B cell (primary cell): ENCODE results near the gene HAGHL. TPM values are rescaled to one million over a fixed set of nuclear protein-coding genes. Genes with fewer than 3 reads are reported as not detected.

Experiments
- ATAC-seq: fragments of 200-7000 bp; cut with Tn5 transposase; one replicate; pipeline ENCODE4 v1.10.0; 2021; ENCODE audit warnings: low read depth, mild to moderate bottlenecking, moderate number of reproducible peaks, moderate library complexity
- CTCF ChIA-PET: fragments of 350-600 bp; sonication (Branson Sonifier 250); formaldehyde crosslinking; loops from one replicate; lab custom pipeline; 2021; ENCODE audit warnings: antibody characterized with exemption, inconsistent platforms; lab: Charles Lee
- POLR2A ChIA-PET: fragments of 350-600 bp; sonication (Branson Sonifier 250); formaldehyde crosslinking; loops from one replicate; lab custom pipeline; 2021; ENCODE audit warnings: antibody characterized with exemption; lab: Charles Lee
- DNase-seq: peaks from one replicate; pipeline ENCODE4 v3.0.0; 2013
- H2AFZ ChIP-seq: 2 replicates; pipeline ENCODE4 v1.6.1; 2012; ENCODE audit warnings: mild to moderate bottlenecking, low read depth, low read length; ENCODE audit not compliant: insufficient read depth, poor library complexity, severe bottlenecking
- H3K27ac ChIP-seq, 2 donors: 1 replicate in 1 of 2; 2 replicates in 1 of 2; pipeline ENCODE4 v1.5.1; 2012 to 2013; ENCODE audit warnings: low read length in 2 of 2, mild to moderate bottlenecking in 2 of 2, moderate library complexity in 1 of 2
- H3K27me3 ChIP-seq, 4 experiments: fragments of 200-600 bp in 1 of 4; sonication (generic) in 1 of 4; replicated peaks in 1 of 4; 1 replicate in 2 of 4; 2 replicates in 2 of 4; pipeline versions ENCODE4 v1.6.1 to v1.7.0; 2013 to 2016; ENCODE audit warnings: low read length in 3 of 4, mild to moderate bottlenecking in 2 of 4, mixed read lengths in 1 of 4, moderate library complexity in 1 of 4; ENCODE audit not compliant: insufficient read depth in 4 of 4, control insufficient read depth in 3 of 4; ENCODE audit errors: control extremely low read depth in 1 of 4
- H3K36me3 ChIP-seq, 2 experiments: replicated peaks in 1 of 2; 1 replicate in 1 of 2; 2 replicates in 1 of 2; pipeline versions ENCODE4 v1.6.1 to v1.7.1; 2013; ENCODE audit warnings: low read length in 1 of 2; ENCODE audit not compliant: insufficient read depth in 2 of 2, control insufficient read depth in 1 of 2; ENCODE audit errors: control extremely low read depth in 1 of 2, extremely low read depth in 1 of 2
- H3K4me1 ChIP-seq, 2 donors: fragments of 200-600 bp in 1 of 2; sonication (generic) in 1 of 2; 1 replicate in 1 of 2; 2 replicates in 1 of 2; pipeline versions ENCODE4 v1.5.1 to v1.6.1; 2013 to 2017; ENCODE audit warnings: low read length in 2 of 2; ENCODE audit not compliant: control insufficient read depth in 2 of 2, insufficient read depth in 2 of 2
- H3K4me2 ChIP-seq: replicated peaks from 2 replicates; pipeline ENCODE3; 2012; ENCODE audit warnings: mild to moderate bottlenecking, low read depth, low read length; ENCODE audit not compliant: poor library complexity, severe bottlenecking
- H3K4me3 ChIP-seq, 5 experiments: fragments of 200-600 bp in 1 of 5; sonication (generic) in 1 of 5; 1 replicate in 3 of 5; 2 replicates in 2 of 5; pipeline versions ENCODE4 v1.5.1 to v1.7.0; 2011 to 2016; ENCODE audit warnings: low read length in 4 of 5, mild to moderate bottlenecking in 4 of 5, low read depth in 2 of 5, control low read depth in 1 of 5, moderate library complexity in 1 of 5; ENCODE audit not compliant: insufficient read depth in 1 of 5; ENCODE audit errors: control extremely low read depth in 1 of 5, extremely low read depth in 1 of 5
- H3K79me2 ChIP-seq: fragments of 200-600 bp; sonication (generic); one replicate; pipeline ENCODE4 v1.6.0; 2016; ENCODE audit warnings: low read length; ENCODE audit not compliant: control insufficient read depth, insufficient read depth
- H3K9ac ChIP-seq: fragments of 200-600 bp; sonication (generic); 2 replicates; pipeline ENCODE4 v1.6.1; 2017; ENCODE audit warnings: mild to moderate bottlenecking, low read length, moderate library complexity
- H3K9me3 ChIP-seq, 3 donors: one replicate each; pipeline versions ENCODE4 v1.6.1 to v1.7.1; 2013; ENCODE audit warnings: low read length in 2 of 3; ENCODE audit not compliant: control insufficient read depth in 2 of 3, insufficient read depth in 1 of 3; ENCODE audit errors: control extremely low read depth in 1 of 3
- H4K20me1 ChIP-seq: 2 replicates; pipeline ENCODE4 v1.6.0; 2012; ENCODE audit warnings: mild to moderate bottlenecking, low read length; ENCODE audit not compliant: insufficient read depth, control insufficient read depth, poor library complexity, severe bottlenecking
- H3K27ac Mint-ChIP-seq: one replicate; pipeline ENCODE4 v1.8.0; 2021; ENCODE audit warnings: mixed read lengths
- H3K27me3 Mint-ChIP-seq: one replicate; pipeline ENCODE4 v1.8.0; 2021; ENCODE audit warnings: mixed read lengths
- H3K4me1 Mint-ChIP-seq: one replicate; pipeline ENCODE4 v1.8.0; 2021; ENCODE audit warnings: mixed read lengths
- H3K4me3 Mint-ChIP-seq: one replicate; pipeline ENCODE4 v1.8.0; 2021; ENCODE audit warnings: mixed read lengths
- H3K9me3 Mint-ChIP-seq: one replicate; pipeline ENCODE4 v1.8.0; 2022; ENCODE audit warnings: mixed read lengths; ENCODE audit not compliant: insufficient read depth
- EZH2 ChIP-seq: IDR thresholded peaks from 2 replicates; pipeline ENCODE4 v1.6.1; 2012; ENCODE audit warnings: borderline replicate concordance, low read depth, mild to moderate bottlenecking, moderate library complexity, low read length; ENCODE audit not compliant: insufficient read depth, poor library complexity, severe bottlenecking
- WGBS: methylation state at CpG from one replicate; pipeline ENCODE4 v1.1.5; 2013; ENCODE audit warnings: missing lambda C conversion rate; ENCODE audit not compliant: insufficient coverage; 5-methylcytosine and 5-hydroxymethylcytosine counted together
- intact Hi-C: fragments of 100-400 bp; cut with micrococcal nuclease; formaldehyde crosslinking; loops from one replicate; pipeline ENCODE4 v1.10.0; 2022
- polyA plus RNA-seq: library from polyadenylated mRNA; depleted of rRNA; stranded (reverse); fragments of >200 nt; gene quantifications from 2 replicates; pipeline ENCODE4 v1.2.3, GENCODE V29; 2012
- total RNA-seq, 2 donors: library from RNA; stranded (reverse); fragments of 120-200 nt in 1 of 2; gene quantifications; 1 replicate in 1 of 2; 2 replicates in 1 of 2; pipeline versions ENCODE4 v1.2.3 to v1.2.4, GENCODE V29; 2013 to 2022
- TF ChIP-seq, protein P1 (sequence below): fragments of 200-600 bp; IDR thresholded peaks from one replicate; pipeline ENCODE4 v1.8.0; 2022; ENCODE audit warnings: antibody characterized with exemption, mild to moderate bottlenecking

Gene HAGHL
- total and polyA plus RNA-seq, 2 donors (not counting 1 experiment from before 2014, with no cell fraction given) = 32.3 to 87.1 TPM

DNA sequence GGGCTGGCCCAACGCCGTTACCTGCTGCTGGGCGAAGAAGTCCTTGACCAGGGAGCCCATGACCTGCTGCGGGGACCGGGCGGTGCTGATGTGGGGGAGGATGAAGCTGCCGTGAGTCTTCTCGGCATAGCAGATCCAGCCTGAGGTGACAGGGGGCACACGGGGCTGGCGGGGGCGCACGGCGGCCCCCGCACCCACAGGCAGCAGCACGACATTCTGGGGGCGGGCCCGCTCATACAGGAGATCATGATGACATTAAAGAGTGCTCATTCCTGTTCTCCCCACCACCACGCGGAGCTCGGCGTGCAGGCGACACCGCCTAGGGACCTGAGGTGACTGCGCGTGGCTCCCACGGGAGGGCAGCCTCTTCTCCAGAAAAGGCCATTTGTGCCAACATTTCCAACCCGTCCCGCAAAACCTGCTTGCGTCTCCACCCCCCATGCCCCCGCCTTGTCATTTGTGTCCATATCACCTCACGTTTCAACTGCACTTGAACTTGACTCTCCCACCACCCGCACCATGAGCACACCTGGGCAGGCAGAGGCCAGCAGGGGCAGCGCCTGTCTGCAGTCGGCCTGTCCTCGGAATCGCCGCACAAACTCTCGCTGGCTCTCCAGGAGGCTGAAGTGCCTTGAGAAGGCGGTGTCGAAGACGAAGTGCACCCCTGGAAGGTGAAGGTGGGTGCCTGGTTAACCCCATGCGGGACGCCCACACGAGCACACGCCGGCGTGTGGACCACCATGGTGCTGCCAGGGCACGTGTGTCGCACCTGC, 7.5 kb downstream of the HAGHL start:
- Histone ChIP-seq H3K36me3 (peaks cover 0 to 52% of the 10 kb centered on the region in 2 experiments), H3K4me1 (peaks cover 11 to 21% of the 10 kb centered on the region in 2 donors), H3K4me3 (no peak overlapping the region), H3K79me2 (peaks cover 2% of the 10 kb centered on the region), H3K27me3 (no peaks in the 10 kb centered on the region), H3K4me2 (no peak overlapping the region), H4K20me1 (peaks cover 4% of the 10 kb centered on the region), H3K27ac (no peak overlapping the region), H3K9me3 (no peaks in the 10 kb centered on the region), H2AFZ (no peak overlapping the region), H3K9ac (no peak overlapping the region)
- no peak overlapping the region for H3K27ac Mint-ChIP-seq
- peaks cover 12% of the 10 kb centered on the region for H3K4me1 Mint-ChIP-seq
- CTCF ChIA-PET = no interaction called here
- ATAC-seq (no peak), DNase-seq (no peak)
- H3K9me3 Mint-ChIP-seq = no peaks in the 10 kb centered on the region
- POLR2A ChIA-PET = interaction anchor here (1.7 kb wide), 1 partner anchor 13 kb away, joined by 5 read pairs; the partner anchor contains the start of gene ANTKMT
- no peak overlapping the region for H3K4me3 Mint-ChIP-seq
- H3K27me3 Mint-ChIP-seq = no peaks in the 10 kb centered on the region
- WGBS = 94% methylated on average over 49 of the region's 49 CpGs
- no peak for TF ChIP-seq EZH2
- TF ChIP-seq, protein P1, sequence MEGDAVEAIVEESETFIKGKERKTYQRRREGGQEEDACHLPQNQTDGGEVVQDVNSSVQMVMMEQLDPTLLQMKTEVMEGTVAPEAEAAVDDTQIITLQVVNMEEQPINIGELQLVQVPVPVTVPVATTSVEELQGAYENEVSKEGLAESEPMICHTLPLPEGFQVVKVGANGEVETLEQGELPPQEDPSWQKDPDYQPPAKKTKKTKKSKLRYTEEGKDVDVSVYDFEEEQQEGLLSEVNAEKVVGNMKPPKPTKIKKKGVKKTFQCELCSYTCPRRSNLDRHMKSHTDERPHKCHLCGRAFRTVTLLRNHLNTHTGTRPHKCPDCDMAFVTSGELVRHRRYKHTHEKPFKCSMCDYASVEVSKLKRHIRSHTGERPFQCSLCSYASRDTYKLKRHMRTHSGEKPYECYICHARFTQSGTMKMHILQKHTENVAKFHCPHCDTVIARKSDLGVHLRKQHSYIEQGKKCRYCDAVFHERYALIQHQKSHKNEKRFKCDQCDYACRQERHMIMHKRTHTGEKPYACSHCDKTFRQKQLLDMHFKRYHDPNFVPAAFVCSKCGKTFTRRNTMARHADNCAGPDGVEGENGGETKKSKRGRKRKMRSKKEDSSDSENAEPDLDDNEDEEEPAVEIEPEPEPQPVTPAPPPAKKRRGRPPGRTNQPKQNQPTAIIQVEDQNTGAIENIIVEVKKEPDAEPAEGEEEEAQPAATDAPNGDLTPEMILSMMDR = no peak
- intact Hi-C loops = no loop called here
